GM12878 (cell line): ENCODE results near the gene NECAB3. TPM values are rescaled to one million over a fixed set of nuclear protein-coding genes. Genes with fewer than 3 reads are reported as not detected.

ENCODE experiments used
- ELK1 ChIP-seq: IDR thresholded peaks from 2 replicates; pipeline ENCODE4 v1.6.1; 2012; ENCODE audit warnings: low read depth, low read length, improper control_type of control experiment
- HDAC6 ChIP-seq: fragments of 200-600 bp; sonication (generic); IDR thresholded peaks from one replicate; pipeline ENCODE4 v1.8.0; 2017; ENCODE audit warnings: antibody characterized with exemption; ENCODE audit not compliant: unreplicated experiment
- IRF3 ChIP-seq: fragments of 450-650 bp; IDR thresholded peaks from 2 replicates; pipeline ENCODE4 v1.6.1; 2014; ENCODE audit warnings: mild to moderate bottlenecking
- JUNB ChIP-seq: IDR thresholded peaks from 2 replicates; pipeline ENCODE4 v1.6.1; 2016; ENCODE audit warnings: antibody characterized with exemption, mild to moderate bottlenecking
- NFYA ChIP-seq: IDR thresholded peaks from 2 replicates; pipeline ENCODE4 v1.6.1; 2011; ENCODE audit warnings: low read depth, mild to moderate bottlenecking, low read length, improper control_type of control experiment, borderline replicate concordance
- RB1 ChIP-seq: fragments of 450-650 bp; formaldehyde crosslinking; IDR thresholded peaks from 2 replicates; pipeline ENCODE4 v1.6.1; 2017; ENCODE audit warnings: mild to moderate bottlenecking, borderline replicate concordance
- SIX5 ChIP-seq: IDR thresholded peaks from 2 replicates; pipeline ENCODE4 v1.6.1; 2011; ENCODE audit warnings: mild to moderate bottlenecking, low read depth, low read length, moderate library complexity; ENCODE audit not compliant: severe bottlenecking
- SMAD5 ChIP-seq: IDR thresholded peaks from 2 replicates; pipeline ENCODE4 v1.6.1; 2016; ENCODE audit warnings: antibody characterized with exemption, low read depth
- SREBF1 ChIP-seq: IDR thresholded peaks from 2 replicates; pipeline ENCODE4 v1.6.1; 2012; ENCODE audit warnings: mild to moderate bottlenecking, low read length
- SRF ChIP-seq, 2 experiments: IDR thresholded peaks; 2 replicates each; pipeline ENCODE4 v1.6.1; 2011; ENCODE audit warnings: low read depth in 2 of 2, low read length in 2 of 2, mild to moderate bottlenecking in 1 of 2, moderate library complexity in 1 of 2
- TAF1 ChIP-seq: IDR thresholded peaks from 2 replicates; pipeline ENCODE4 v1.6.1; 2011; ENCODE audit warnings: mild to moderate bottlenecking, low read depth, low read length, borderline replicate concordance
- ZNF384 ChIP-seq: IDR thresholded peaks from 2 replicates; pipeline ENCODE4 v1.6.1; 2012; ENCODE audit warnings: low read depth, mild to moderate bottlenecking, low read length, improper control_type of control experiment, borderline replicate concordance
- polyA plus RNA-seq, 11 experiments: library from polyadenylated mRNA; depleted of rRNA in 4 of 11; unstranded in 6 of 11; stranded (reverse) in 5 of 11; fragments of >200 nt; fragmentation: Nextera tagmentation in 4 of 11; fragmentation: Illumina TruSeq in 1 of 11; extraction: Ambion mirVana in 4 of 11; extraction: Trizol in 1 of 11; gene quantifications; 1 replicate in 1 of 11; 2 replicates in 10 of 11; pipeline versions ENCODE4 v1.2.1 to v1.2.3, GENCODE V29; 2011 to 2016; ENCODE audit warnings: inconsistent platforms in 2 of 11, missing spikeins in 2 of 11, low read depth in 1 of 11
- total RNA-seq, 4 experiments: library from RNA; depleted of rRNA in 3 of 4; stranded (reverse); fragments of >200 nt in 3 of 4; fragmentation: Illumina TruSeq in 1 of 4; extraction: Trizol in 1 of 4; gene quantifications; 2 replicates each; pipeline versions ENCODE4 v1.2.1 to v1.2.3, GENCODE V29; 2013 to 2021
- TF ChIP-seq, protein P1 (sequence below): IDR thresholded peaks from 2 replicates; pipeline ENCODE4 v1.6.1; 2011; ENCODE audit warnings: borderline replicate concordance, low read depth, mild to moderate bottlenecking, moderate library complexity, mixed read lengths, low read length; ENCODE audit not compliant: insufficient read depth; ENCODE audit errors: extremely low read length
- TF ChIP-seq, protein P2 (sequence below): fragments of 450-650 bp; IDR thresholded peaks from 2 replicates; pipeline ENCODE4 v1.6.1; 2017; ENCODE audit warnings: mild to moderate bottlenecking
- TF ChIP-seq, protein P3 (sequence below): IDR thresholded peaks from 2 replicates; pipeline ENCODE4 v1.6.1; 2012; ENCODE audit warnings: low read length, inconsistent platforms

NECAB3 gene
- total and polyA plus RNA-seq, 10 of the 15 experiments (the other 5 are each of a cell fraction or from before 2014, with no cell fraction given), result 0.21 to 17.0 (median 7.2) TPM

DNA sequence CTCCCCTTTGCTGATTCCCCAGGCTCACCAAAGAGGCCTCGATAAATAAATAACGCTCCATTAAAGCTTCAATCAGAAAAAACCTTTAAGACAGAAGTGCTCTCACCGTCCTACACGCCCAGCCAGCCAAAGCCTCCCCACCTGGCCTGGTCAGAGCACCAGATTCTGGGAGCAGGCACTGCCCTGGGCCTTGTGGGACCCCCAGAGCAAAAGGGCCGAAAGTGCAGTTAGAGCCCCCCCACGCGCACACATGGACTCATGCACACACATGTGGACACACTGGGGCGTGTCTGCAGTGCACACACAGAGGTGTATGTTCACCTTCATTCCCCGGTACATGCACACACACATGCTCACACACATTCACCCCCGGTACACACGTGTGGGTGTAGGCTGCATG is 1.9 kb upstream of the NECAB3 start (continued):
- TF ChIP-seq, protein P1, sequence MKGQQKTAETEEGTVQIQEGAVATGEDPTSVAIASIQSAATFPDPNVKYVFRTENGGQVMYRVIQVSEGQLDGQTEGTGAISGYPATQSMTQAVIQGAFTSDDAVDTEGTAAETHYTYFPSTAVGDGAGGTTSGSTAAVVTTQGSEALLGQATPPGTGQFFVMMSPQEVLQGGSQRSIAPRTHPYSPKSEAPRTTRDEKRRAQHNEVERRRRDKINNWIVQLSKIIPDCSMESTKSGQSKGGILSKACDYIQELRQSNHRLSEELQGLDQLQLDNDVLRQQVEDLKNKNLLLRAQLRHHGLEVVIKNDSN, result no peak
- TF ChIP-seq HDAC6 (no peak), ZNF384 (no peak), RB1 (no peak), SMAD5 (no peak), IRF3 (no peak), SIX5 (no peak), JUNB (no peak), ELK1 (no peak), SRF (IDR thresholded peaks at IDR 0.05; ENCODE audit: low read depth in 2 of 2, low read length in 2 of 2) (no peak), TAF1 (no peak), SREBF1 (no peak), NFYA (no peak)
- TF ChIP-seq, protein P2, sequence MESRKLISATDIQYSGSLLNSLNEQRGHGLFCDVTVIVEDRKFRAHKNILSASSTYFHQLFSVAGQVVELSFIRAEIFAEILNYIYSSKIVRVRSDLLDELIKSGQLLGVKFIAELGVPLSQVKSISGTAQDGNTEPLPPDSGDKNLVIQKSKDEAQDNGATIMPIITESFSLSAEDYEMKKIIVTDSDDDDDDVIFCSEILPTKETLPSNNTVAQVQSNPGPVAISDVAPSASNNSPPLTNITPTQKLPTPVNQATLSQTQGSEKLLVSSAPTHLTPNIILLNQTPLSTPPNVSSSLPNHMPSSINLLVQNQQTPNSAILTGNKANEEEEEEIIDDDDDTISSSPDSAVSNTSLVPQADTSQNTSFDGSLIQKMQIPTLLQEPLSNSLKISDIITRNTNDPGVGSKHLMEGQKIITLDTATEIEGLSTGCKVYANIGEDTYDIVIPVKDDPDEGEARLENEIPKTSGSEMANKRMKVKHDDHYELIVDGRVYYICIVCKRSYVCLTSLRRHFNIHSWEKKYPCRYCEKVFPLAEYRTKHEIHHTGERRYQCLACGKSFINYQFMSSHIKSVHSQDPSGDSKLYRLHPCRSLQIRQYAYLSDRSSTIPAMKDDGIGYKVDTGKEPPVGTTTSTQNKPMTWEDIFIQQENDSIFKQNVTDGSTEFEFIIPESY, result no peak
- TF ChIP-seq, protein P3, sequence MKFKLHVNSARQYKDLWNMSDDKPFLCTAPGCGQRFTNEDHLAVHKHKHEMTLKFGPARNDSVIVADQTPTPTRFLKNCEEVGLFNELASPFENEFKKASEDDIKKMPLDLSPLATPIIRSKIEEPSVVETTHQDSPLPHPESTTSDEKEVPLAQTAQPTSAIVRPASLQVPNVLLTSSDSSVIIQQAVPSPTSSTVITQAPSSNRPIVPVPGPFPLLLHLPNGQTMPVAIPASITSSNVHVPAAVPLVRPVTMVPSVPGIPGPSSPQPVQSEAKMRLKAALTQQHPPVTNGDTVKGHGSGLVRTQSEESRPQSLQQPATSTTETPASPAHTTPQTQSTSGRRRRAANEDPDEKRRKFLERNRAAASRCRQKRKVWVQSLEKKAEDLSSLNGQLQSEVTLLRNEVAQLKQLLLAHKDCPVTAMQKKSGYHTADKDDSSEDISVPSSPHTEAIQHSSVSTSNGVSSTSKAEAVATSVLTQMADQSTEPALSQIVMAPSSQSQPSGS, result no peak
